Mesenchymal stem cell (in vitro differentiated cells and primary cell): ENCODE data around the gene FKBP7.

ENCODE experiments used
- DNase-seq: peaks from one replicate; pipeline ENCODE4 v3.0.0-alpha.2; 2013
- H2AFZ ChIP-seq: one replicate; pipeline ENCODE4 v1.6.1; 2013; ENCODE audit warnings: low read depth, mild to moderate bottlenecking, control low read depth, inconsistent platforms, low read length, moderate library complexity
- H2AK5ac ChIP-seq: 2 replicates; pipeline ENCODE4 v1.6.1; 2013; ENCODE audit warnings: low read length, moderate library complexity, mild to moderate bottlenecking, inconsistent platforms; ENCODE audit not compliant: severe bottlenecking
- H2BK120ac ChIP-seq: one replicate; pipeline ENCODE4 v1.6.1; 2013; ENCODE audit warnings: low read depth, mild to moderate bottlenecking, inconsistent platforms, low read length, moderate library complexity
- H2BK12ac ChIP-seq, 2 experiments: one replicate each; pipeline ENCODE4 v1.6.1; 2013; ENCODE audit warnings: inconsistent platforms in 2 of 2, low read length in 2 of 2, mild to moderate bottlenecking in 2 of 2, moderate library complexity in 2 of 2, control low read depth in 1 of 2
- H2BK15ac ChIP-seq: one replicate; pipeline ENCODE4 v1.6.1; 2013; ENCODE audit warnings: mild to moderate bottlenecking, low read depth, inconsistent platforms; ENCODE audit not compliant: poor library complexity, severe bottlenecking
- H2BK5ac ChIP-seq: 2 replicates; pipeline ENCODE4 v1.6.1; 2013; ENCODE audit warnings: low read depth, mild to moderate bottlenecking, low read length, control low read depth, inconsistent platforms; ENCODE audit not compliant: poor library complexity, severe bottlenecking
- H3K14ac ChIP-seq, 2 experiments: one replicate each; pipeline ENCODE4 v1.6.1; 2013; ENCODE audit warnings: inconsistent platforms in 2 of 2, low read length in 2 of 2, control low read depth in 1 of 2, mild to moderate bottlenecking in 1 of 2, moderate library complexity in 1 of 2
- H3K18ac ChIP-seq, 2 experiments: one replicate each; pipeline ENCODE4 v1.6.1; 2013; ENCODE audit warnings: inconsistent platforms in 2 of 2, low read length in 2 of 2, control low read depth in 1 of 2, low read depth in 1 of 2, mild to moderate bottlenecking in 1 of 2
- H3K23ac ChIP-seq, 2 experiments: one replicate each; pipeline ENCODE4 v1.6.1; 2013; ENCODE audit warnings: inconsistent platforms in 2 of 2, low read length in 2 of 2, mild to moderate bottlenecking in 2 of 2, moderate library complexity in 2 of 2, control low read depth in 1 of 2
- H3K27ac ChIP-seq: 2 replicates; pipeline ENCODE4 v1.5.1; 2013; ENCODE audit warnings: mild to moderate bottlenecking, moderate library complexity, low read length, control low read depth, inconsistent platforms; ENCODE audit not compliant: poor library complexity, severe bottlenecking
- H3K27me3 ChIP-seq, 2 experiments: 2 replicates each; pipeline versions ENCODE4 v1.6.1 to v1.7.0; 2013; ENCODE audit warnings: low read length in 2 of 2, mild to moderate bottlenecking in 2 of 2, moderate library complexity in 2 of 2, control low read depth in 1 of 2, inconsistent platforms in 1 of 2; ENCODE audit not compliant: control insufficient read depth in 1 of 2, insufficient read depth in 1 of 2
- H3K36me3 ChIP-seq, 2 experiments: 2 replicates each; pipeline versions ENCODE4 v1.6.1 to v1.7.0; 2013; ENCODE audit warnings: low read length in 2 of 2, control low read depth in 1 of 2, inconsistent platforms in 1 of 2, low read depth in 1 of 2, mild to moderate bottlenecking in 1 of 2; ENCODE audit not compliant: insufficient read depth in 2 of 2, control insufficient read depth in 1 of 2
- H3K4ac ChIP-seq, 2 experiments: one replicate each; pipeline ENCODE4 v1.6.1; 2013; ENCODE audit warnings: inconsistent platforms in 2 of 2, low read length in 2 of 2, mild to moderate bottlenecking in 2 of 2, moderate library complexity in 2 of 2, control low read depth in 1 of 2, low read depth in 1 of 2
- H3K4me1 ChIP-seq: 2 replicates; pipeline ENCODE4 v1.6.1; 2013; ENCODE audit warnings: low read depth, low read length, control low read depth; ENCODE audit not compliant: control insufficient read depth, insufficient read depth
- H3K4me2 ChIP-seq: 2 replicates; pipeline ENCODE4 v1.6.1; 2013; ENCODE audit warnings: low read length, mild to moderate bottlenecking, inconsistent platforms; ENCODE audit not compliant: poor library complexity, severe bottlenecking
- H3K4me3 ChIP-seq, 2 experiments: 2 replicates each; pipeline versions ENCODE4 v1.5.1 to v1.7.0; 2013; ENCODE audit warnings: low read length in 2 of 2, mild to moderate bottlenecking in 2 of 2, control low read depth in 1 of 2, low read depth in 1 of 2; ENCODE audit not compliant: insufficient read depth in 1 of 2
- H3K79me1 ChIP-seq: replicated peaks from 2 replicates; pipeline ENCODE4 v1.6.1; 2013; ENCODE audit warnings: mild to moderate bottlenecking, control low read depth, low read length, inconsistent platforms; ENCODE audit not compliant: poor library complexity, severe bottlenecking
- H3K9ac ChIP-seq: 2 replicates; pipeline ENCODE4 v1.7.0; 2013; ENCODE audit warnings: mild to moderate bottlenecking, low read length, moderate library complexity
- H3K9me3 ChIP-seq: 2 replicates; pipeline ENCODE4 v1.7.0; 2013; ENCODE audit warnings: mild to moderate bottlenecking, low read length; ENCODE audit not compliant: control insufficient read depth
- H4K8ac ChIP-seq: one replicate; pipeline ENCODE4 v1.6.1; 2013; ENCODE audit warnings: inconsistent platforms, mild to moderate bottlenecking, low read length, moderate library complexity
- H4K91ac ChIP-seq: one replicate; pipeline ENCODE4 v1.6.1; 2013; ENCODE audit warnings: mild to moderate bottlenecking, low read length, inconsistent platforms
- WGBS: methylation state at CpG from one replicate; pipeline ENCODE4 v1.1.7; 2013; ENCODE audit warnings: mixed read lengths; 5-methylcytosine and 5-hydroxymethylcytosine counted together

Gene FKBP7

DNA sequence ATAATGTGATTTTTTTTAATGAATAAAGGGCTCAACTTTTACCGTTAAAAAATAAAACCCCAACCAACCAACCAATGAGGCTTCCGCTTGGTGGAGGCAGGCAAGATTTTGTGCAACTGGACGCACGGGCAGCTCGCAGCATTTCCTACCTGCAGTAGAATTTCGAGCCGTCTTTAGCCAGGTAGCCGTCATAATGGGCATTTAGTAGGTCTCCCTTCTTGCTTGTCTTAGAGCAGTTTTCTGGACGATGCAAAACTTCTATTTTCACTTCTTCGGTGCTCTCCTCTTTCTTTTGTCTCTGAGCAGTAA lies 316 bp downstream of the FKBP7 start:
- 1% methylated on average over 9 of the region's 10 CpGs for WGBS
- Histone ChIP-seq H2BK120ac (no peak overlapping the region), H4K91ac (no peak overlapping the region), H3K27ac (peak overlapping the region; percentile 89), H3K4ac (peak overlapping the region in 1 of 2 experiments; percentile 79), H2AFZ (peak overlapping the region; percentile 77), H3K79me1 (peaks cover 9% of the 10 kb centered on the region), H3K18ac (peak overlapping the region; percentile 81), H3K4me1 (peaks cover 8% of the 10 kb centered on the region), H4K8ac (peak overlapping the region; percentile 84), H3K23ac (no peak overlapping the region), H3K4me3 (peak overlapping the region; percentile 69 to 98), H3K4me2 (peak overlapping the region; percentile 85), H2BK15ac (no peak overlapping the region), H3K9me3 (no peaks in the 10 kb centered on the region), H2BK12ac (no peak overlapping the region), H2AK5ac (no peak overlapping the region), H3K27me3 (no peaks in the 10 kb centered on the region), H2BK5ac (no peak overlapping the region), H3K14ac (peak overlapping the region in 1 of 2 experiments; percentile 78), H3K36me3 (no peaks in the 10 kb centered on the region), H3K9ac (peak overlapping the region; percentile 100)
- peak; percentile 35 for DNase-seq

DNA sequence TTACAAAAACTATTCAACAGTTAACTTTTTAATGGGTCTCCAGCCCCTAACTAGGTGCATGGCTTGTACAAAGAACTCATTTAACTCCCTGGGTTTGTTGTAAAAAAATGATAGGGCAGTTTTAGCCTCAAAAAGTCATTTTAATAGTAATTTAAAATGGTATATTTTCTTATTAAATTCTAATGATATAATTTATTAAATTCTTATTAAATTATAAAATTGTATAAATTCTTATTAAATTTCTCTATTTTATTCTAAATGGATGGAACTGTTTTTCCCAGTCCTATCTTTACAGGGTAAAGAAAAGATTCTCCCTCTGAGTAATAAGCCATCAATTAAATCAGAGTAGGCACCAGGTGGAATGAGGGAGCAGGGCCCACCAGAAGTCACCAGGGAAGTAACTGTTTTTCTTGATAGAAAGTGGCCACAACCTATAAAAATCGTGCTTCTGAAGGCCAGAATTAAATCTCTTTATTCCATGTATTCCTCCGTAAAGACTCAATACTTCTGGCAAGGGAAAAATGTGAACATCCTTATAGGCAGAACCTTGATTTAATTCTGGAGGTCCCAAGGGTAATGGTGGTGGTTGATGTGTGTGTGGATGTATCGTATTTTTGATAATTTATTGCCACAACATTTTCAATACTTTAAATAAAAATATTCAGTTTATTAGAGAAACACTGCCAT lies 814 bp downstream of the FKBP7 start:
- Histone ChIP-seq H2AK5ac (no peak overlapping the region), H3K27ac (peak overlapping the region; percentile 23), H2BK120ac (no peak overlapping the region), H3K18ac (no peak overlapping the region), H2BK15ac (no peak overlapping the region), H3K36me3 (no peaks in the 10 kb centered on the region), H2AFZ (no peak overlapping the region), H3K4ac (no peak overlapping the region), H2BK5ac (no peak overlapping the region), H3K9ac (peak overlapping the region; percentile 100), H3K79me1 (peaks cover 10% of the 10 kb centered on the region), H3K23ac (no peak overlapping the region), H3K9me3 (no peaks in the 10 kb centered on the region), H3K4me1 (peaks cover 8% of the 10 kb centered on the region), H4K91ac (no peak overlapping the region), H3K14ac (no peak overlapping the region), H2BK12ac (no peak overlapping the region), H3K4me3 (peak overlapping the region in 1 of 2 experiments; percentile 98), H3K4me2 (peak overlapping the region; percentile 84), H3K27me3 (no peaks in the 10 kb centered on the region), H4K8ac (no peak overlapping the region)
- DNase-seq: peak; percentile 32
- no CpG with 5 or more reads among the region's 3 CpGs for WGBS

DNA sequence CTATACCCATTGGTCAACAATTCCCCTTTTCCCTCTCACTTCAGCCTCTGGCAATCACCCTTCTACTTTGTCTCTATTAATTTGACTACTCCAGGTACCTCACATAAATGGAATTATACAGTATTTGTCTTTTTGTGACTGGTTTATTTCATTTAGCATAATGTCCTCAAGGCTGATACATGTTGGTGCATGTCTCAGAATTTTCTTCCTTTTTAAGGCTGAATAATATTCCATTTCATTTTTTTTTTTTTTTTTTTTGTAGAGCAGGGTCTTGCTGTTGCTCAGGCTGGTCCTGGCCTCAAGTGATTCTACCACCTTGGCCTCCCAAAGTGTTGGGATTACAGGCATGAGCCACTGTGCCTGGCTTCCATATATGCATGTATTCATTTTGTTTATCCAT lies 1.9 kb downstream of the FKBP7 start:
- H3K23ac ChIP-seq: no peak overlapping the region
- H3K27ac ChIP-seq: no peak overlapping the region
- no peak for DNase-seq
- no peak overlapping the region for H2BK15ac ChIP-seq
- no peak overlapping the region for H2AK5ac ChIP-seq
- no peak overlapping the region for H4K8ac ChIP-seq
- no peak overlapping the region for H3K9ac ChIP-seq
- no peak overlapping the region for H4K91ac ChIP-seq
- H3K9me3 ChIP-seq: no peaks in the 10 kb centered on the region
- H2BK5ac ChIP-seq: no peak overlapping the region
- H3K4me3 ChIP-seq: no peak overlapping the region
- H3K36me3 ChIP-seq: no peaks in the 10 kb centered on the region
- no peak overlapping the region for H3K4me2 ChIP-seq
- no peak overlapping the region for H3K18ac ChIP-seq
- H3K4me1 ChIP-seq: peaks cover 5% of the 10 kb centered on the region
- no peak overlapping the region for H3K14ac ChIP-seq
- no peak overlapping the region for H2AFZ ChIP-seq
- H2BK120ac ChIP-seq: no peak overlapping the region
- no peak overlapping the region for H2BK12ac ChIP-seq
- no peak overlapping the region for H3K4ac ChIP-seq
- H3K79me1 ChIP-seq: peaks cover 11% of the 10 kb centered on the region
- no peaks in the 10 kb centered on the region for H3K27me3 ChIP-seq

DNA sequence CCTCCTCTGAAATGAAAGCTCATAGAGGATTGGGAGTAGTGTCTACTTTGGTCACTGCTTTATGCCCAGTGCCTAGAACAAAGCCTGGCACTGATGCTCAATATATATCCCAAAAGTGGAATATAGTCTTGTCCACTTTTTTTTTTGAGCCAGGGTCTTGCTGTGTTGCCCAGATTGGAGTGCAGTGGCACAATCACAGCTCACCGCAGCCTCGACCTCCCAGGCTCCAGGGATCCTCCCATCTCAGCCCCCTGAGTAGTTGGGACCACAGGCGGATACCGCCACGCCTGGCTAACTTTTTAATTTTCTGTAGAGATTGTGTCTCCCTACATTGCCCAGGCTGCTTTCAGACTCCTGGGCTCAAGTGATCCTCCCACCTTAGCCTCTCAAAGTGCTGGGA lies 3.8 kb downstream of the FKBP7 start:
- Histone ChIP-seq H3K27ac (no peak overlapping the region), H2BK15ac (no peak overlapping the region), H3K4ac (no peak overlapping the region), H3K4me2 (no peak overlapping the region), H3K4me3 (no peak overlapping the region), H2AFZ (no peak overlapping the region), H2BK120ac (no peak overlapping the region), H3K36me3 (no peaks in the 10 kb centered on the region), H4K91ac (no peak overlapping the region), H4K8ac (no peak overlapping the region), H2BK5ac (no peak overlapping the region), H3K14ac (no peak overlapping the region), H3K9me3 (no peaks in the 10 kb centered on the region), H3K18ac (no peak overlapping the region), H3K27me3 (no peaks in the 10 kb centered on the region), H2AK5ac (no peak overlapping the region), H3K23ac (no peak overlapping the region), H3K9ac (no peak overlapping the region), H2BK12ac (no peak overlapping the region), H3K79me1 (peaks cover 15% of the 10 kb centered on the region), H3K4me1 (peaks cover 5% of the 10 kb centered on the region)
- WGBS: 98% methylated on average over 5 of the region's 5 CpGs
- no peak for DNase-seq
